ENCODE measurements around the gene HOXA2. TPM values are rescaled to one million over a fixed set of nuclear protein-coding genes. Genes with fewer than 3 reads are reported as not detected.

Gene HOXA2
- total and polyA plus RNA-seq, 2 of the 13 experiments (the other 11 are each of a cell fraction or from before 2014, with no cell fraction given): 0.22 to 0.29 TPM

GRCh38 chr7:27133409-27134231 lies 31.1 kb upstream of the HOXA2 start:
- ChIA-PET CTCF (ENCODE audit: low intra/inter-chr PET ratio, low total read pairs) (interaction anchor here (0.8 kb wide), 1 partner anchor 280 kb away, joined by 4 read pairs; no protein-coding TSS in a partner anchor), POLR2A (interaction anchor here (0.8 to 5.0 kb wide), 6 partner anchors 8 to 934 kb away, joined by 3 to 118 read pairs (median 4); partner anchors contain the start of gene SKAP2)
- Histone ChIP-seq H3K27ac (ENCODE audit: extremely low read length, insufficient read depth, low read length) (peak overlapping the region; percentile 67), H4K20me1 (ENCODE audit: insufficient read depth, low read length) (no peaks in the 10 kb centered on the region), H3K27me3 (ENCODE audit: control insufficient read depth in 1 of 2, insufficient read depth in 2 of 2, low read length in 2 of 2) (no peaks in the 10 kb centered on the region), H2AFZ (ENCODE audit: low read length) (no peak overlapping the region), H3K4me1 (ENCODE audit: insufficient read depth, low read length) (peaks cover 74% of the 10 kb centered on the region), H3K9ac (ENCODE audit: insufficient read depth, low read depth, low read length) (peak overlapping the region; percentile 34), H3K4me2 (ENCODE audit: low read depth, low read length) (peak overlapping the region; percentile 76), H3K4me3 (replicated peaks in 1 of 3; ENCODE audit: insufficient read depth in 1 of 3, low read depth in 2 of 3, low read length in 3 of 3) (peak overlapping the region; percentile 13 to 24 (median 22); a peak in 2 of 6 replicates), H3K36me3 (replicated peaks in 1 of 2; ENCODE audit: control insufficient read depth in 1 of 2, insufficient read depth in 2 of 2, low read length in 2 of 2) (no peaks in the 10 kb centered on the region), H3K79me2 (ENCODE audit: insufficient read depth, low read length) (no peaks in the 10 kb centered on the region), H3K9me3 (ENCODE audit: low read length) (no peaks in the 10 kb centered on the region)
- 20% methylated on average over 18 of the region's 18 CpGs for WGBS (ENCODE audit: low lambda C conversion rate)
- no TSS peak for BruUV-seq (replicated peaks)
- FAIRE-seq (peak; percentile 81), ATAC-seq (peak; percentile 54), DNase-seq (ENCODE audit: low spot score) (peak; percentile 94)
- intact Hi-C loops (cut with micrococcal nuclease; ENCODE audit: unreplicated experiment) (loop anchor here (5.0 kb wide), 1 partner anchor 166 kb away; no protein-coding TSS in a partner anchor), in situ Hi-C loops (cut with HindIII; ENCODE audit: extremely low pct_ligation_motif_present, low pct_unique_long_range_greater_than_20kb) (no loop called here)
- TF ChIP-seq PHF5A (CRISPR knock-in tag; IDR thresholded peaks at IDR 0.05; ENCODE audit: low read depth, unreplicated experiment) (no peak), TEAD3 (CRISPR knock-in tag; optimal IDR thresholded peaks at IDR 0.05; ENCODE audit: borderline replicate concordance) (peak; percentile 40), PBX3 (CRISPR knock-in tag; IDR thresholded peaks at IDR 0.05; ENCODE audit: borderline replicate concordance) (no peak), HNF1A (IDR thresholded peaks at IDR 0.05; ENCODE audit: low read depth) (peak; percentile 29; the same call in 1 of the 2 replicates), HNF1A (CRISPR knock-in tag; IDR thresholded peaks at IDR 0.05; ENCODE audit: borderline replicate concordance) (no peak), ZNF510 (CRISPR knock-in tag; IDR thresholded peaks at IDR 0.05; ENCODE audit: low read depth) (no peak), KDM1A (CRISPR knock-in tag; IDR thresholded peaks at IDR 0.05) (no peak), ZNF556 (CRISPR knock-in tag; IDR thresholded peaks at IDR 0.05; ENCODE audit: borderline replicate concordance) (no peak), ZFX (CRISPR knock-in tag; IDR thresholded peaks at IDR 0.05; ENCODE audit: low read depth) (no peak), RERE (CRISPR knock-in tag; IDR thresholded peaks at IDR 0.05; ENCODE audit: low read depth) (0 out of 2 replicates have a peak, but pooled peaks have one; percentile 46), ETV5 (CRISPR knock-in tag; IDR thresholded peaks at IDR 0.05; ENCODE audit: borderline replicate concordance) (peak; percentile 33; the same call in 1 of the 2 replicates)

Measured in HepG2 (cell line).